Kidney glomerular epithelial cell (primary cell): ENCODE measurements around the gene KRR1.

Experiments used
- DNase-seq: peaks from one replicate; lab custom pipeline; 2025; lab: John Stamatoyannopoulos, UW

KRR1 gene

DNA sequence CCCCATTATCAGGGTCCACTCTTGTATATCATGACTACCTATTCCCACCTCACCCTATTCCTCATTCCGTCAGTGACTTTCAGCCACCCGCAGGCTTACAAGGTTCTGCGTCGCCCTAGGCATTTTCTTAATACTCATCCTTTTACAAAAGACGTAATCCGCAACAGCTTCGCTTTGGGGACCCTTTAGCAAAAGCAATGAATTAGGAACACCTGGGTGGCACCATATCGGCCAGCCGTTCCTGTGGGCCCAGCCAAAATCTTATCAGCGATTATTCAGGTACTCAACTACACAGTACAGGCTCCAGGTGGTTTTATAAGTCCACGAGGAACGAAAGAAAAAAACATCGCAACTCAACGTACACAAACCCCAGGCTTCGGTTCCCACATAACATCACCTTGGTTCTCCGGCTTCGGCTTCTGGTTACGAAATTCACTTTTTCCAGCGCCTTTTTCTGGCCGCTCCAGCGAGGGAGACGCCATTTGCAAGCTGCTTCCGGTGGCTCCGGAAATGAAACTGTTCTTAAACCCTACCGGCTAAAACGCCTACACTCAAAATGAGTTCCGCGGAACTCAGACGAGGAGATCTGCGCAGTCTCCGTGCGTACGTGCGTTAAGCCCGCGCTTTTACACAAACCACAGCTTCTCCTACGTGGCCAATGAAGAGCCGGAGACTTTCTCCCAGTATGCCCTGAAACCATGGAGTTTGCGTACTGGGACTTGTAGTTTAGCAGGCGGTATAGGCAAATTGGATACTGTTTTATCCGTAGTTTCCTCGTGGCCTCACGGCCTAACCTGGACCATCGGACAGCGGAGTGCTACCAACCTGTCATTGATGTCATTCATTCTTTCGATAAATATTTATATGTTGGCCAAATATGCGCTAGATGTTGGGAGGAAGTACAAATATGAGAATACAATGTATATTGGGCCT lies at the start of gene KRR1:
Gene KRR1 (minus strand): TSS at position 494 of the 933 bp plus-strand sequence. CDS start 12 bp downstream, at position 482.
- peak; percentile 93 for DNase-seq

DNA sequence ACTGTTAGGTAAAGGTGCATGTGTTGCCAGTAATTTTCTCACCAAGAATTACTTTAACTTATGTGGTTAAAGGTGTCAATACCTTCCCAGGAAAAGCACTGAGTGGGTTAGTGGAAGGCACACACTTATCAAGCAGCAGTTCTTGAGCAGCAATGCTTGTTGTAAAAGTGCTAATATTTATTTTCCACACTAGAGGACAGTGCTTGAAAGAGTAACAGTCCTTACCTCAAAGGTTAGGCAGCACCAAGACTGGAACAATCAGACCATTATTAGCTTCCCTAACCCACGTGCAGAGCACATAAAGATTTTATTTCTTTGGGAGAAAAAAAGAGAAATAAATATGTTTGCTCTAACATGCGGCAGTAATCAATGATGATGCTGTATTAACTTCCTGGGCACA lies 48.8 kb upstream of the KRR1 start:
- peak; percentile 19 for DNase-seq

DNA sequence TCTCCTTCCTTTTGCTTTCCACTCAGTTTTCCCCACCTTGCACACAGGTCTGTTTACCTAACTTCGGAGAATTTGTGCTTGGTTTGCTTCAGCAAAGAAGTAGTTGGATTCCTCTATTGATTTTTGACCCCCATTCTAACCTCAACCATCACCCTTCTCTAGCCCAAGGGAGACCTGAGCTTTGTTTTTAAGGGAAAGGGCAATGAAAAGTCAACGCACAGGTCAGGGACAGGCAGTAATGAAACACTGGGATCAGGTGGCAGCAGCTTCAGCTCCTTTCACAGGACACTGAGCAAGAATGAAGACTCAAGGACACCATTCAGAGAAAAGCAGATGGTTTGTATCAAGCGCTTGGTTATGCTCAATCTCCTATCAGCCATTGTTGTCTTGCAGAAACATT lies 46.9 kb upstream of the KRR1 start:
- no peak for DNase-seq

- no peak for DNase-seq
Observed at GRCh38 chr12:75556311-75556899, 45.0 kb upstream of the KRR1 start.

- no peak for DNase-seq
Observed at GRCh38 chr12:75554556-75554880, 43.1 kb upstream of the KRR1 start.

DNA sequence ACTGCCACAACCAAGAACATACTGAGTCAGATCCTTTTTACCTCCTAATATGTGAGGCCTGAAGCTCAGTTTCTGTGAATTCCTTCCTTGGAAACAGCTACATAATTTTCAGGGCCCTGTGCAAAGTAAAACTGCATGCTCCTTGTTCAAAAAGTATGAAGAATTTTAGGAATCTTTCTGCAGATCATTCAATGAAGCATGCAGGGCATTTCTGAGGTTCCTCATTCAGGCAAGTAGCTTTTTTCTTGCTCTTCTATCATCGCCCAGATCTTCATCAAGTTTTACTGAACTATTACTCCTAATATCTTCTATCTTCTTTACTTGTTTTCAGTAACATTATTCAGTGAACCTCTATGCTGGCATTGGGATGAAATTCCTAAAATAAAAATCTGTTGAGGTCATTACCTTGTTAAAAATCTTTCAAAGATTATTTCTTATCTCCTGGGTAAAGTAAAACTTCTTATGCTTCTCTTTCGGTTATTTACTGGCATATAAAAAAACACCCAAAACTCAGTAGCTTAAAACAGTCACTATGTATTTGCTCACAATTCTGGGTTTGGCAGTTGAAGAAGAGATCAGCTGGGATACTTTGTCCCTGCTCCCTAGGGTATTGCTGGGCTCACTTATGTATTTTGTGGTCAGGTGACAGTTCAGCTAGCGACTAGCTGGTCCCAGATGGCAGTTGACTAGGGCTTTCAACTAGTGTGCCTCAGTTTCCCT lies 42.6 kb upstream of the KRR1 start:
- DNase-seq: peak; percentile 46

DNA sequence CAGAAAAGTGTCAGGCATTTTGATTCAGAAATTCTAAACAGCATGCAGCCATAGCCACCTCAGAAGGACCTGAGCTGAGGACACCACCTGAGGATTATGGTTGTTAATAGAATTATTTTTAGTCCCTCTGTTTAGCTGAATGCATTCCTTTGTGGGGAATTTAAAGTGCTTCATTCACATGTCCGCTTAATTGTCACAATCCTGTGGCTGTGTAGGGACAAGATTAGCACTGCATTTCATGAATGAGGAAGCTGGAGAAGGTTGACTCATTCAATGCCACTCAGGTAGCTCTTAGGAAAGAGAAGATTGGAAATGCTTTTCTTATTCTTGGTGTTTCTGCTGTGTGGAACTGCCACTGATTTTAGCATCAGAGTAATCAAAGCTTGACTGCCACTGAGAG lies 42.0 kb upstream of the KRR1 start:
- DNase-seq: no peak

GRCh38 chr12:75551477-75551876 lies 40.1 kb upstream of the KRR1 start:
- no peak for DNase-seq

DNA sequence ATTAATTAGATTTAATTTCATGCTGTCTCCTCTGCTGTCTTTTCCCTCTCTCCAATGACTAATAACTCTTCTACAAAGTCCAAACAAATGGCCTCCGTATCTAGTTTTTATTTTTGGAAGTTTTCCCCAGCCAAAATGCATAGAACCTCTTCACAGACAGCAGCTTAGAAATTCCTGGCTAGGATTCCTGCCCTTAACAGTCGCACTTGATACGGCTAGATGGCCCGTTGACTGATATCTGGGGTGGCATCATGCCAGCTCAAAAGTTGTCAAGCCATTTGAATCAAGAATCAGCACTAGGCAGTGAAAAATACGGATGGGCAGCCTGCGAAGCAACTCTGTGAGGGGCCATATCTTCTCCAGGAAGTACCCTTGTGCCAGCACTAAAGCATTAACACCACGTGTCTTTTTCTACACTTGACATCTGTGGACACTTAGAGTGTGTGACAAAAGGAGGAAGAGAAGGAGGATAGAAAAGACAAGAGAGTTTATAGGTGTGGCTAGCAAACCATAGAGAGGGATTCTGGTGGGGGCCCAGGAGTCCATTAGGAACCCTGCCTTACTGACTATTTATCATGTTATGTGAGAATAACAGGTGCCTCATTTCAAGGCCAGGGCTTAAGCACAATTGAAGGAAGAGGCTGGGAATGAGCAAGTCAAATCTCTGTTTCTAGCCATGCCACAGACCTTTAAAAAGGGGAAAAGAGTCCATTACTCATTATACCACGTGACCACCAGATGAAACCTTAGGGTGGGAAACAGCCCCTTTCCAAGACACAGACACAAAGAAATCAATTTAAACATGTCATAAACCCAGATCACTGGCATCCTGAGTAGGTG lies 39.2 kb upstream of the KRR1 start:
- DNase-seq: peak; percentile 5

DNA sequence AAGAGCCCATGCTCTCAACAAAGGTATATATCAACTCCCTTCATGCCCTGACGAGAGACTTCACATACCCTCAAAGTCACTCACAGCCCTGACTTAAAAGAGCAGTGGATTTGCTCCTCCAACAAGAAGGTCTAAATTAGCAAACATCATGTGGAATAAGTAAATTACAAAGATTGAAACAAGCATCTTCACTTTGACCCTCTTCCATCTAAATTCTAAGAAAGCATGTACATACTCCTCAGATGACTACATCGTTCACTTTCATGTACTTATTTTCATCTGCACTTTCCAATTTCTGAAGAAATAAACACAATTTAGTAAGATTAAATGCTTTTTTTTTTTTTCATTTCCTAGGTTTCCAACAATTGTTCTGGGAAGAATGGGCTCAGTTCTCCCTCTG lies 38.6 kb upstream of the KRR1 start:
- no peak for DNase-seq

GRCh38 chr12:75548879-75549278 lies 37.5 kb upstream of the KRR1 start:
- no peak for DNase-seq

- no peak for DNase-seq
Observed at GRCh38 chr12:75545636-75546035, 34.2 kb upstream of the KRR1 start.

DNA sequence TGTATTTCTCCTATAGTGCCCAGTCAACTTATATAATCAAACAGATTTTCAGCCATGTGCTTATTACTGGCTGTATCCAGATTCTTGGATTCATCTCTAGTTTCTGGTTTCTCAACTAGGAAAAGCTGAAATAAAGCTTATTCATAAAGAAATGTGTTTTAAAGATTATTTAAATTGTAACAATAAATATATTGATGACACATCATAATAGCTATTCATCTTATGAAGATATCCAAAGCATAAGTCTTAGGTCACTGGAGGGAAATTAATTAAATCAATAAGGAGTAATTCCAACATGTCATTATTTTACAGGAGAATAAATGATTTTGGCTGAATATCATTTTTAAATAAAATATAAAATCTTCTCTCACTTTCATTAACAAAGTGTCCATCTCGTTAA lies 32.1 kb upstream of the KRR1 start:
- DNase-seq: no peak

GRCh38 chr12:75542942-75543341 lies 31.5 kb upstream of the KRR1 start:
- no peak for DNase-seq

DNA sequence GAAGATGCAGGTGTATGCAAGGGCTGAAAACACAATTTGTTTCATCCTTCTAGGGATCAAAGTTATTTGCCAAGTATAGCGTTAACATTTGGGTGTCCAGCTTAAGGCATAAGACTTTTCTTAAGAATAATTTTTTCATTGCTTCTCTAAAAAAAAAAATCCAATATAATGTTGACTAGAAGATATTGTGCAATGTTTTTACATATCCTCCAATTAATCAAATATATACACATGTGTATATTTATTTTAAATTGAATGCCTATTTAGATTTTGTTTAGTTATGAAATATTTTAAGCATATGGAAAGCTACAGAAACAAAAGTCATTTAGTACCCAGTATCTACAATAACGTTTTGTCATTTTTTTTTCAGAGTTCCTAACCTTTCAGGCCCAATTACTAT lies 28.5 kb upstream of the KRR1 start:
- no peak for DNase-seq

GRCh38 chr12:75533239-75533638 lies 21.8 kb upstream of the KRR1 start:
- DNase-seq: peak; percentile 40

DNA sequence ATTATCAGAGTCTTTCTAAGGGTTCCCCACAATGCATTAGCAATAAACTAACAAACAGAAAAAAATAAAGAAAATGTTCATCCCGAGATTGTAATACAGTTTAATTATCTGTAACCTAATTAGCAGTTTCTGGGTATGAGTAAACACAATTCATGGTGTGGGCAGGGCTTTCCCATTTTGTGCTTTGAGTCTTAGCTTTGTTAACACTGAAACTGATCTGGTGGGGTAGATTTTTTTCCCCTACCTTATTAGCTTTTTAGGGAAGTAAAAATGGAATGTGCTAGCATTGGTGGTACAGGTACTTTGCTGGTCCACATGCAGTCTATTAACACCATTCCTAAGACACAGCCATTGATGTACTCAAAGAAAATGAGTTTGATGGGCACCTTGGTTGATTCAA lies 18.4 kb upstream of the KRR1 start:
- no peak for DNase-seq

GRCh38 chr12:75529316-75529715 lies 17.9 kb upstream of the KRR1 start:
- DNase-seq: no peak

DNA sequence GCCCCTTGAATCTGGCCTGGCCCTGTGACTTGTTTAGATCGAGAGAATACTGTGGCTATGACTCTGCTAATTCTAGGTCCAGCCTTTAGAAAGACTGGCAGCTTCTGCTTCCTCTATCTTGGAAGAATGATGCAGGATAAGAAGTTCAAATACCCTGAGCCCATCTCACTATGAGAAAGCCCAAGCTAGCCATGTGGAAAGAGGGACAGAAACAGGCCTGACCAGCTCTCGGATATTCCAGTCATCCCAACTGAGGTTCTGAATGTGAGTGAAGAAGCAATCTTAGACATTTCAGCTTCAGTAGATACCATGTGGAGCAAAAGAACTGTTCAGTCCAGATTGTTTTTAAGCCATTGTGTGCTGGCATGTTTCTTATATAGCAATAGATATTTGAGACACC lies 17.3 kb upstream of the KRR1 start:
- no peak for DNase-seq

DNA sequence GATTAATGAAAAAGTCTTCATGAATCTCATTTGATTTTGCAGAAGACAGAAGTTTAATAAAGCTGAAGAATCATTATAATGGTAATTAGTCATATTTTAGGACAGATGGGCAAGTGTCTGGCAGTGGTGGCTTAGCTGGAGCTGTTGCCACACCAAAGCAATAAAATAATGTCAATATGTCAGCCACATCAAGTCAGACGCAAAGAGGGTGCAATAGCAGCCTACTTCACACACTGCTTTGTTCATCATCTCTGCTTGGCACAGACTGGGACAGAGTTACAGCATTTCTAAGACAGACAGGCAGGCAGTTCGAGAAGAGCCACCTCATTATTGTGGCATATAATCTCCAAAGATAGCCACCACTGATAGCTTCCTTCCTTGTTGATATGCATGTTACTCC lies 16.9 kb upstream of the KRR1 start:
- DNase-seq: no peak

DNA sequence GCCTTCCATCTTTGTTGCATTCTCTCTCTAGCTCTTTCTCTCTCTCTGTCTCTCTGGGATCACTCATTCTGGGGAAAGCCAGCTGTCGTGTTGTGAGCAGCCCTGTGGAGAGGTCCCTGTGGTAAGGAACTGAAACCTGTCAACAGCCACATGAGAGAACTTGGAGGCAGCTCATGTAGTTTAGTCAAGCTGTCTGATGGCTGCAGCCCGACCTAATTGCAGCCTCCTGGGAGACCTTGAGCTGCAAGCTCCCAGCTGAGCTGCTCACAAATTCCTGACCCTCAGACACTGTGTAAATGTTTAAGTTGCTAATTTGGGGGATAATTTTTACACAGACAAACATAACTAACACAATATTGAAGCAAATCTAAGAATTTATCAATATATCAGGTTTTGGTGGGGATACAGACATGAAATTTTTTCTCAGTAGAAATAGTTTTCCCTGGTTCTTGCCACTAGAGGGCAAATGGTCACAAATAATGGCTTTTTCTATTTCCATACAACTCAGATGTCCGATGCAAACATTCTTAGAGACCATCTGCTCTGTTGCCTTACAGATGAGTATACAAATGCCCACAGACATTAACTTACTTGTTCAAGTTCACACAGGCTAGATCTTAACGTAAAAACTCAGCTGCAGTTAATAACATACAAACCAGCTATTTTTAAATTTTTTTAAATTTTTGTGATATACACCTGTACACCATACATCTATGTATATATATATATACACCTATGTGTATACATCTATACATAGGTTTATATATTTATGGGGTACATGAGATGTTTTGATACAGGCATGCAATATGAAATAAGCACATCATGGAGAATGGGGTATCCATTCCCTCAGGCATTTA lies 15.5 kb upstream of the KRR1 start:
- DNase-seq: peak; percentile 59
